ENCODE results near the gene NFKBIE. TPM values are rescaled to one million over a fixed set of nuclear protein-coding genes. Genes with fewer than 3 reads are reported as not detected.

Gene NFKBIE
- total RNA-seq, 1 experiment from 2014 or later, result 9.7 TPM

DNA sequence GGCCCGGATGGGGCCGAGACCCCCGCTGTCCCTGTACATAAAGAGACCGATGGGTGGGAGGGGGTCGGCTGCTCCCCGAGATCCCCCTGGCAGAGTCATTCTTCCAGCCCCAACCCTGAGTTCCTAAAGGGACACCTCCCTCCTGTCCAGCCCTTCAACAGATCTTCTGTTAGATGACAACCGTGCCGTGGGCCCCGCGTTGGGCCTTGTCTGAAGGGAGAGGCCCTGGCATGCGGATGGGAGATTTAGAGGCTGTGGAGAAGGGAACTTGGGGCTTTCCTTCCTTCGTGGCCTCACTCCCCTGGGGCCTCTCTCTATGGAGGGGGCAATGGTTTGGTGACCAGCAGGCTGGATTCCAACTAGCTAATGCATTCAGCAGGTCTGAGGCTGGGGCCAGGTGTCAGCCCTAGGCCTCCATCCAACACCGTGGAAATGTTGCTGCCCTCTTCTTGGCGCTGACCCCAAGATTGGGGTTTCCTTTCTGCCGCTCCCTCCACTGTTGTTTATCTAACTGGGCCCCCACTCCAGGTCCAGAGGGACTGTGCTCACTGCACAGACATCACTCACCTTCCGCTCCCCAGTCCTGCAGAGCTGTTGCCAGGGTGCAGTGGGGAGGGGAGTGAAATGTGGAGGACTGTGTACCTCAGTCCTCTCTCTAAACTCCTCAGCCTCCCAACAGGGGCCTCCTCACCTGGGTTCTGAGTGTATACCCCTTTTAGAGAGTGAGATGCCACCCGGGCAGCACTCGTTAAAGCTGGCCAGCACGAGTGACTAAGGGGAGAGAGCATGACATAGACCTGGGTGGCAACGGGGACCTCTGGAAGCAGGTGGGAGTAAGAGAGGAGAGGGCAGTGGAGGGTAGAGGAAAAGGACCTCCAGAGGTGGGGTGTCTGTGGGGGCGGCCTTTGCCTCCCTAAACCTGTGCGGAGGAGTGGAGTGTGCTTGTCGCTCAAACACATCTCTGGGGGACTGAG lies 11.6 kb upstream of the NFKBIE start:
- Histone ChIP-seq H3K27ac (ENCODE audit: insufficient read length, low read depth, low read length) (no peak overlapping the region), H3K4me2 (ENCODE audit: insufficient read depth, insufficient read length, low read length) (no peak overlapping the region)
- H3K36me3 Mint-ChIP-seq (ENCODE audit: insufficient read depth in 1 of 3, low read depth in 3 of 3), result no peaks in the 10 kb centered on the region; a peak in 1 of 7 replicates

More for the DNA sequence above, 11.6 kb upstream of the NFKBIE start:
- no peak overlapping the region for H4K8ac ChIP-seq (replicated peaks; ENCODE audit: insufficient read length, low read depth, low read length)
- H3K56ac ChIP-seq (ENCODE audit: insufficient read length, low read depth, low read length), result no peak overlapping the region
- H3K14ac ChIP-seq (ENCODE audit: insufficient read depth, low read length), result no peak overlapping the region
- no peaks in the 10 kb centered on the region; the same call in 1 of the 2 replicates for H3K4me1 ChIP-seq (ENCODE audit: insufficient read depth, low read length)
- H3K9me3 ChIP-seq (ENCODE audit: control insufficient read depth, low read depth, low read length), result no peaks in the 10 kb centered on the region
- no peak overlapping the region for H2BK5ac ChIP-seq (ENCODE audit: insufficient read length, low read length)
- H2BK15ac ChIP-seq (ENCODE audit: low read depth, low read length), result no peak overlapping the region
- H3K23ac ChIP-seq (ENCODE audit: insufficient read length, low read depth, low read length), result no peak overlapping the region
- peaks cover 11% of the 10 kb centered on the region for H3K27me3 Mint-ChIP-seq (ENCODE audit: low read depth)
- no peak overlapping the region for H3K9ac ChIP-seq (ENCODE audit: extremely low read depth, insufficient read length, low read length)
- no peaks in the 10 kb centered on the region for H3K79me1 ChIP-seq (ENCODE audit: insufficient read depth, low read depth, low read length, poor library complexity, severe bottlenecking)
- H3K18ac ChIP-seq (ENCODE audit: insufficient read length, low read depth, low read length), result no peak overlapping the region
- H3K9me3 Mint-ChIP-seq, result no peaks in the 10 kb centered on the region
- H2BK12ac ChIP-seq (ENCODE audit: insufficient read length, low read depth, low read length), result no peak overlapping the region
- H3K4me3 Mint-ChIP-seq, result no peak overlapping the region
- H4K5ac ChIP-seq (ENCODE audit: insufficient read length, low read depth, low read length), result no peak overlapping the region
- H4K91ac ChIP-seq (ENCODE audit: insufficient read length, low read depth, low read length), result no peak overlapping the region
- H2AK5ac ChIP-seq (ENCODE audit: insufficient read length, low read length), result no peak overlapping the region
- no peaks in the 10 kb centered on the region for H3K27me3 ChIP-seq (ENCODE audit: insufficient read depth, low read length)
- H2AFZ ChIP-seq (ENCODE audit: low read length), result no peak overlapping the region
- H2BK20ac ChIP-seq (ENCODE audit: low read depth, low read length, poor library complexity, severe bottlenecking), result no peak overlapping the region
- no peak overlapping the region for H3K4ac ChIP-seq (ENCODE audit: low read depth, low read length)
- H3K27ac Mint-ChIP-seq, result peak overlapping the region in 2 of 3 experiments; percentile 4 to 67; a peak in 3 of 7 replicates
- no peak for DNase-seq
- no peak overlapping the region for H2BK120ac ChIP-seq (ENCODE audit: low read depth, low read length, poor library complexity, severe bottlenecking)
- H3K4me1 Mint-ChIP-seq, result peaks cover 5 to 12% of the 10 kb centered on the region in 2 experiments
- no CpG with 5 or more reads among the region's 23 CpGs for WGBS (ENCODE audit: extremely low coverage, insufficient read length, low lambda C conversion rate)
- no peaks in the 10 kb centered on the region for H3K79me2 ChIP-seq (ENCODE audit: insufficient read depth, low read length)
- no peak overlapping the region for H3T11ph ChIP-seq (ENCODE audit: low read length)
- no peaks in the 10 kb centered on the region for H3K23me2 ChIP-seq (ENCODE audit: insufficient read length, low read depth, low read length, poor library complexity, severe bottlenecking)
- TF ChIP-seq, protein P1, sequence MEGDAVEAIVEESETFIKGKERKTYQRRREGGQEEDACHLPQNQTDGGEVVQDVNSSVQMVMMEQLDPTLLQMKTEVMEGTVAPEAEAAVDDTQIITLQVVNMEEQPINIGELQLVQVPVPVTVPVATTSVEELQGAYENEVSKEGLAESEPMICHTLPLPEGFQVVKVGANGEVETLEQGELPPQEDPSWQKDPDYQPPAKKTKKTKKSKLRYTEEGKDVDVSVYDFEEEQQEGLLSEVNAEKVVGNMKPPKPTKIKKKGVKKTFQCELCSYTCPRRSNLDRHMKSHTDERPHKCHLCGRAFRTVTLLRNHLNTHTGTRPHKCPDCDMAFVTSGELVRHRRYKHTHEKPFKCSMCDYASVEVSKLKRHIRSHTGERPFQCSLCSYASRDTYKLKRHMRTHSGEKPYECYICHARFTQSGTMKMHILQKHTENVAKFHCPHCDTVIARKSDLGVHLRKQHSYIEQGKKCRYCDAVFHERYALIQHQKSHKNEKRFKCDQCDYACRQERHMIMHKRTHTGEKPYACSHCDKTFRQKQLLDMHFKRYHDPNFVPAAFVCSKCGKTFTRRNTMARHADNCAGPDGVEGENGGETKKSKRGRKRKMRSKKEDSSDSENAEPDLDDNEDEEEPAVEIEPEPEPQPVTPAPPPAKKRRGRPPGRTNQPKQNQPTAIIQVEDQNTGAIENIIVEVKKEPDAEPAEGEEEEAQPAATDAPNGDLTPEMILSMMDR (conservative IDR thresholded peaks at IDR 0.05), result no peak
- peaks cover 3% of the 10 kb centered on the region for H4K20me1 ChIP-seq (ENCODE audit: control insufficient read depth, insufficient read depth, insufficient read length)

Measured in H9 (cell line).